ENCODE data around the gene KRTAP12-3. TPM values are rescaled to one million over a fixed set of nuclear protein-coding genes. Genes with fewer than 3 reads are reported as not detected.

KRTAP12-3 gene
- total RNA-seq, 1 donor from 2014 or later = not detected

DNA sequence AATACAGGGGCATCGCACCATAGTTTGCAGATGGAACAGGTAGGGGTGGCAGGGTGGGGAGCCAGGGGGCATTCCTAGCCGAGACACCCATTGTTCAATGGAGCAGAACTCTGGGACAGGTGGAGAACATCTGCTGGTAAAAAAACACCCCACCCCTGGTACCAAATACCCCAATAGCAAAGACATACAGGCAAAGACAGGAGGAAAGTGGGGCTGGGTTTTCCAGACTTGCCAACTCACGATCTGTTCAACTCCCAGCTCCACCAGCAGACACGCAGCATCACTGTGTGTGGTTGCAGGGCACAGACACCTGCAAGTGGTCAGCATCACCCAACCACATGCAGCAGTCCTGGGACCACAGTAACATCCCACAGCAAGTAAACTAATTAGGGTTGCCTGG, 46.2 kb upstream of the KRTAP12-3 start:
- H3K79me2 ChIP-seq (ENCODE audit: insufficient read depth, low read length) = no peaks in the 10 kb centered on the region
- no peaks in the 10 kb centered on the region for H3K36me3 ChIP-seq (ENCODE audit: insufficient read depth, low read length)
- no peak for FAIRE-seq
- Mint-ChIP-seq H3K9me3 (ENCODE audit: unreplicated experiment) (peaks cover 27% of the 10 kb centered on the region), H3K4me1 (ENCODE audit: low read depth, unreplicated experiment) (no peaks in the 10 kb centered on the region), H3K27me3 (ENCODE audit: low read depth, unreplicated experiment) (peaks cover 21% of the 10 kb centered on the region), H3K27ac (ENCODE audit: unreplicated experiment) (no peak overlapping the region), H3K36me3 (ENCODE audit: low read depth, unreplicated experiment) (peaks cover 2% of the 10 kb centered on the region), H3K4me3 (ENCODE audit: unreplicated experiment) (no peak overlapping the region)
- no peaks in the 10 kb centered on the region for H3K27me3 ChIP-seq (ENCODE audit: insufficient read depth, low read length)
- no peaks in the 10 kb centered on the region for H3K4me1 ChIP-seq (ENCODE audit: insufficient read depth, low read length)
- no peak overlapping the region for H3K9ac ChIP-seq (ENCODE audit: low read length)
- peaks cover 9% of the 10 kb centered on the region for H3K9me3 ChIP-seq (ENCODE audit: insufficient read depth, low read depth, low read length)
- H2AFZ ChIP-seq (ENCODE audit: low read depth, low read length) = no peak overlapping the region
- no peak for DNase-seq (ENCODE audit: low read depth)
- H4K20me1 ChIP-seq (ENCODE audit: insufficient read depth, low read length) = no peaks in the 10 kb centered on the region
- no peak overlapping the region for H3K4me3 ChIP-seq (ENCODE audit: insufficient read depth, low read depth, low read length)
- no peak overlapping the region for H3K4me2 ChIP-seq (ENCODE audit: low read length)
- TF ChIP-seq, protein P1, sequence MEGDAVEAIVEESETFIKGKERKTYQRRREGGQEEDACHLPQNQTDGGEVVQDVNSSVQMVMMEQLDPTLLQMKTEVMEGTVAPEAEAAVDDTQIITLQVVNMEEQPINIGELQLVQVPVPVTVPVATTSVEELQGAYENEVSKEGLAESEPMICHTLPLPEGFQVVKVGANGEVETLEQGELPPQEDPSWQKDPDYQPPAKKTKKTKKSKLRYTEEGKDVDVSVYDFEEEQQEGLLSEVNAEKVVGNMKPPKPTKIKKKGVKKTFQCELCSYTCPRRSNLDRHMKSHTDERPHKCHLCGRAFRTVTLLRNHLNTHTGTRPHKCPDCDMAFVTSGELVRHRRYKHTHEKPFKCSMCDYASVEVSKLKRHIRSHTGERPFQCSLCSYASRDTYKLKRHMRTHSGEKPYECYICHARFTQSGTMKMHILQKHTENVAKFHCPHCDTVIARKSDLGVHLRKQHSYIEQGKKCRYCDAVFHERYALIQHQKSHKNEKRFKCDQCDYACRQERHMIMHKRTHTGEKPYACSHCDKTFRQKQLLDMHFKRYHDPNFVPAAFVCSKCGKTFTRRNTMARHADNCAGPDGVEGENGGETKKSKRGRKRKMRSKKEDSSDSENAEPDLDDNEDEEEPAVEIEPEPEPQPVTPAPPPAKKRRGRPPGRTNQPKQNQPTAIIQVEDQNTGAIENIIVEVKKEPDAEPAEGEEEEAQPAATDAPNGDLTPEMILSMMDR (IDR thresholded peaks at IDR 0.05; ENCODE audit: insufficient read depth, low read depth, low read length) = no peak
- no peak for TF ChIP-seq EZH2 (IDR thresholded peaks at IDR 0.05; ENCODE audit: insufficient read depth, low read length)
- H3K27ac ChIP-seq (ENCODE audit: low read depth, low read length) = no peak overlapping the region

DNA sequence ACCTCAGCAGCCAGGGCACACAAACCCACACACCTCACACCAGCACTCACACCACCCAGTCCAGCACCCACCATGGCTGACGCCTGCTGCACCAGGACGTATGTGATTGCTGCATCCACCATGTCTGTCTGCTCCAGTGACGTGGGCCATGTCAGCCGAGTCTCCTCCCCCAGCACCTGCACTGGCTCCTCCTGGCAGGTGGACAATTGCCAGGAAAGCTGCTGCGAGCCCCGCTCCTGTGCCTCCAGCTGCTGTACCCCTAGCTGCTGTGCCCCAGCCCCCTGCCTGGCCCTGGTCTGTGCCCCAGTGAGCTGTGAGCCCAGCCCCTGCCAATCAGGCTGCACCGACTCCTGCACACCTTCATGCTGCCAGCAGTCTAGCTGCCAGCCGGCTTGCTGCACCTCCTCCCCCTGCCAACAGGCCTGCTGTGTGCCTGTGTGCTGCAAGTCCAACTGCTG, 45.7 kb upstream of the KRTAP12-3 start, which contains the start of gene KRTAP10-8:
Gene KRTAP10-8 (plus strand): TSS at position 51 of the 458 bp plus-strand sequence. CDS start 22 bp downstream, at position 73.
- Mint-ChIP-seq H3K27me3 (ENCODE audit: low read depth, unreplicated experiment) (peaks cover 23% of the 10 kb centered on the region), H3K4me1 (ENCODE audit: low read depth, unreplicated experiment) (no peaks in the 10 kb centered on the region), H3K4me3 (ENCODE audit: unreplicated experiment) (no peak within 1 kb of the TSS), H3K27ac (ENCODE audit: unreplicated experiment) (no peak within 1 kb of the TSS), H3K9me3 (ENCODE audit: unreplicated experiment) (peaks cover 27% of the 10 kb centered on the region), H3K36me3 (ENCODE audit: low read depth, unreplicated experiment) (peaks cover 2% of the 10 kb centered on the region)
- Histone ChIP-seq H3K79me2 (ENCODE audit: insufficient read depth, low read length) (no peaks in the 10 kb centered on the region), H3K4me1 (ENCODE audit: insufficient read depth, low read length) (no peaks in the 10 kb centered on the region), H2AFZ (ENCODE audit: low read depth, low read length) (no peak within 1 kb of the TSS), H4K20me1 (ENCODE audit: insufficient read depth, low read length) (no peaks in the 10 kb centered on the region), H3K4me2 (ENCODE audit: low read length) (no peak within 1 kb of the TSS), H3K9me3 (ENCODE audit: insufficient read depth, low read depth, low read length) (peaks cover 9% of the 10 kb centered on the region), H3K27ac (ENCODE audit: low read depth, low read length) (no peak within 1 kb of the TSS), H3K9ac (ENCODE audit: low read length) (no peak within 1 kb of the TSS), H3K27me3 (ENCODE audit: insufficient read depth, low read length) (no peaks in the 10 kb centered on the region), H3K4me3 (ENCODE audit: insufficient read depth, low read depth, low read length) (no peak within 1 kb of the TSS), H3K36me3 (ENCODE audit: insufficient read depth, low read length) (no peaks in the 10 kb centered on the region)
- FAIRE-seq (no peak), DNase-seq (ENCODE audit: low read depth) (no peak)
- TF ChIP-seq, protein P1 (IDR thresholded peaks at IDR 0.05; ENCODE audit: insufficient read depth, low read depth, low read length) = no peak
- TF ChIP-seq EZH2 (IDR thresholded peaks at IDR 0.05; ENCODE audit: insufficient read depth, low read length) = no peak

DNA sequence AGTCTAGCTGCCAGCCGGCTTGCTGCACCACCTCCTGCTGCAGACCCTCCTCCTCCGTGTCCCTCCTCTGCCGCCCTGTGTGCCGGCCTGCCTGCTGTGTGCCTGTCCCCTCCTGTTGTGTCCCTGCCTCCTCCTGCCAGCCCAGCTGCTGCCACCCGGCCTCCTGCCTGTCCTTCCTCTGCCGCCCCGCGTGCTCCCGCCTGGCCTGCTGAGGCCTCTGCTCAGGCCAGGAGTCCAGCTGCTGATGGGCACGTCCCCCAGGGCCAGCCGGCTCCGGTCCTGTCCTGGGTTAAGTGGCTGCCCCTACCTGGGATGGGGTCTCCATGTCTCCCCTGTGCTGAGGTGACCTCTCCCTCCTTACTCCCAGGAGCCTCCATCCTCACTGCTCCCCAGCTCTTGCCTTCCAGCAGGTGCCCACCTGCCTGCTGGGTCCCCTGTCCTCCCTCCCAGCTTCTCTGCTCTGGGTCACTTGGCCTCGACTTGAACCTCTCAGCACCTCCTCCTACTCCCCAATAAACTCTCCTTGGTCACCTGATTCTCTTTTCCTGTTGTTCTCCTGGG, 45.0 kb upstream of the KRTAP12-3 start:
- Histone ChIP-seq H3K9me3 (ENCODE audit: insufficient read depth, low read depth, low read length) (peaks cover 9% of the 10 kb centered on the region), H2AFZ (ENCODE audit: low read depth, low read length) (no peak overlapping the region), H3K4me1 (ENCODE audit: insufficient read depth, low read length) (no peaks in the 10 kb centered on the region), H3K27ac (ENCODE audit: low read depth, low read length) (no peak overlapping the region), H3K36me3 (ENCODE audit: insufficient read depth, low read length) (no peaks in the 10 kb centered on the region), H3K9ac (ENCODE audit: low read length) (no peak overlapping the region), H3K4me3 (ENCODE audit: insufficient read depth, low read depth, low read length) (no peak overlapping the region), H3K27me3 (ENCODE audit: insufficient read depth, low read length) (no peaks in the 10 kb centered on the region), H4K20me1 (ENCODE audit: insufficient read depth, low read length) (no peaks in the 10 kb centered on the region), H3K4me2 (ENCODE audit: low read length) (no peak overlapping the region), H3K79me2 (ENCODE audit: insufficient read depth, low read length) (no peaks in the 10 kb centered on the region)
- no peak for FAIRE-seq
- no peaks in the 10 kb centered on the region for H3K4me1 Mint-ChIP-seq (ENCODE audit: low read depth, unreplicated experiment)
- DNase-seq (ENCODE audit: low read depth) = no peak
- no peak overlapping the region for H3K4me3 Mint-ChIP-seq (ENCODE audit: unreplicated experiment)
- peaks cover 2% of the 10 kb centered on the region for H3K36me3 Mint-ChIP-seq (ENCODE audit: low read depth, unreplicated experiment)
- TF ChIP-seq, protein P1 (IDR thresholded peaks at IDR 0.05; ENCODE audit: insufficient read depth, low read depth, low read length) = no peak
- TF ChIP-seq EZH2 (IDR thresholded peaks at IDR 0.05; ENCODE audit: insufficient read depth, low read length) = no peak
- no peak overlapping the region for H3K27ac Mint-ChIP-seq (ENCODE audit: unreplicated experiment)
- H3K9me3 Mint-ChIP-seq (ENCODE audit: unreplicated experiment) = peaks cover 27% of the 10 kb centered on the region
- peaks cover 21% of the 10 kb centered on the region for H3K27me3 Mint-ChIP-seq (ENCODE audit: low read depth, unreplicated experiment)

Data from astrocyte (in vitro differentiated cells and primary cell).